Measurements from ENCODE around the gene WSCD1.

WSCD1 gene

DNA sequence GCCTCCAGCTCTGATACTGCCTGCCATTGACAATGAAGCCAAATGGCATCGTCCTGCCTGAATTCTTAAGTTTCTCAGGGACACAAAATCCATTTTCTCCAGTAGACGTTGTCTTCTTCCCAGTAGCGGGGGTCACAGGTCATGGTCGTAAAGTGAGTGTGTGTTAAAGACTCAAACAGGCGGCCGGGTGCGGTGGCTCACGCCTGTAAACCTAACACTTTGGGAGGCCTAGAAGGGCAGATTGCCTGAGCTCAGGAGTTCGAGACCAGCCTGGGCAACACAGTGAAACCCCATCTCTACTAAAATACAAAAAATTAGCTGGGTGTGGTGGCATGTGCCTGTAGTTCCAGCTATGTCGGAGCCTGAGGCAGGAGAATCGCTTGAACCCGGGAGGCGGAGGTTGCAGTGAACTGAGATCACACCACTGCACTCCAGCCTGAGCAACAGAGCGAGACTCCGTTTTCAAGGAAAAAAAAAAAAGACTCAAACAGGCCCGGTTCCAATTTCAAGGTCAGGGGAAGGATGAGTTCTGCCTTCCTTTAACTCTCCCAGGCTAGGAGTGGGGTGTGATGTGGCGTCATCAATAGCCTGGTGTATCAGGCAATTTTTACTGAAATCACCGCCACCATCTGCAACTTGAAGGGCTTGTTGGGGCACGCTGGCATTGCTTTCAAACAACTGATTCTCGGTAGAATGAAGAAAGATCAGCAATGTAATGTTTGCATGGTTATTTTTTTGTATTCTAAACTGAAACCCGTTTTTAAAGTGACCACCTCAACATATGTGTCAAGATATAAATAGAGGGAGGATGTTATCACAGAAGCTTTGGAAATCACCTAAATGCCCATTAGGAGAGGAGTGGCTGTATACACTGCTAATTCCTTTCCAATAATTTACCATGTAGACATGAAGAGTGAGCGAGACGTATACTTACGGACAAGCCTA lies 91.0 kb downstream of the WSCD1 start:
- no peak overlapping the region for H3K4me3 ChIP-seq (ENCODE audit: low read depth, low read length)
- CTCF ChIA-PET: interaction anchor here (1.1 kb wide), 1 partner anchor 90 kb away, joined by 3 read pairs; no protein-coding TSS in a partner anchor
- TF ChIP-seq WT1 (tag by site-specific recombination; IDR thresholded peaks at IDR 0.05): peak; percentile 50; the same call in 1 of the 2 replicates
- TF ChIP-seq ZNF658 (tag by site-specific recombination; IDR thresholded peaks at IDR 0.05): no peak
- no peaks in the 10 kb centered on the region for H3K9me3 ChIP-seq (ENCODE audit: control insufficient read depth, insufficient read depth, low read depth, low read length)
- no peaks in the 10 kb centered on the region for H3K36me3 ChIP-seq (ENCODE audit: control insufficient read depth in 2 of 2, insufficient read depth in 1 of 2, low read length in 2 of 2)
- no peak overlapping the region for H3K27ac ChIP-seq (ENCODE audit: extremely low read depth, low read depth, low read length)
- H3K4me1 ChIP-seq (ENCODE audit: control insufficient read depth, insufficient read depth, low read length): peaks cover 28% of the 10 kb centered on the region
- POLR2A ChIA-PET: no interaction called here

DNA sequence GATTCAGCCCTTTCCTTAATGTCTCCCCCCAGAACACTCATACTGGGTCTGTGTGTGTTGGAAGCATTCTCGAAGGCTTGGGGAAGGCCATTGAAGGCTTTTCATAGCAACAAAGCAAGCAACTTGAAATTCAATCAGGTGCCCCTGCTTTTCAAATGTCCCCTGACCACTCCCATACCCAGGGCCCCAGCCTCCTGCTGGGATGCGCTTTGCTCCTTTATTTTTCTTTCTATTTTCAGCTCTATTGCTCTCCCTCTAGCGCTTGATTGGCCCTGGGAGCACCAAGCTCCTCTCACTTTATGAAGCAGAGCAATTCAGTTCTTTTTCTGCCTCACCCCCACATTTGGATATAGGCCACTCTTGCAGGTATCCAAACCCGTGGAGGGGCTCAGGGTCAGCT lies 92.0 kb downstream of the WSCD1 start:
- no peaks in the 10 kb centered on the region for H3K9me3 ChIP-seq (ENCODE audit: control insufficient read depth, insufficient read depth, low read depth, low read length)
- ChIA-PET CTCF (interaction anchor here (0.5 kb wide), 1 partner anchor 35 kb away, joined by 3 read pairs; no protein-coding TSS in a partner anchor), POLR2A (no interaction called here)
- peaks cover 28% of the 10 kb centered on the region for H3K4me1 ChIP-seq (ENCODE audit: control insufficient read depth, insufficient read depth, low read length)
- H3K36me3 ChIP-seq (ENCODE audit: control insufficient read depth in 2 of 2, insufficient read depth in 1 of 2, low read length in 2 of 2): no peaks in the 10 kb centered on the region
- TF ChIP-seq TRIM28 (IDR thresholded peaks at IDR 0.05; ENCODE audit: borderline replicate concordance, low read length): no peak
- TF ChIP-seq, protein P1, sequence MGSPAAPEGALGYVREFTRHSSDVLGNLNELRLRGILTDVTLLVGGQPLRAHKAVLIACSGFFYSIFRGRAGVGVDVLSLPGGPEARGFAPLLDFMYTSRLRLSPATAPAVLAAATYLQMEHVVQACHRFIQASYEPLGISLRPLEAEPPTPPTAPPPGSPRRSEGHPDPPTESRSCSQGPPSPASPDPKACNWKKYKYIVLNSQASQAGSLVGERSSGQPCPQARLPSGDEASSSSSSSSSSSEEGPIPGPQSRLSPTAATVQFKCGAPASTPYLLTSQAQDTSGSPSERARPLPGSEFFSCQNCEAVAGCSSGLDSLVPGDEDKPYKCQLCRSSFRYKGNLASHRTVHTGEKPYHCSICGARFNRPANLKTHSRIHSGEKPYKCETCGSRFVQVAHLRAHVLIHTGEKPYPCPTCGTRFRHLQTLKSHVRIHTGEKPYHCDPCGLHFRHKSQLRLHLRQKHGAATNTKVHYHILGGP (tag by site-specific recombination; IDR thresholded peaks at IDR 0.05): no peak
- TF ChIP-seq, protein P2, sequence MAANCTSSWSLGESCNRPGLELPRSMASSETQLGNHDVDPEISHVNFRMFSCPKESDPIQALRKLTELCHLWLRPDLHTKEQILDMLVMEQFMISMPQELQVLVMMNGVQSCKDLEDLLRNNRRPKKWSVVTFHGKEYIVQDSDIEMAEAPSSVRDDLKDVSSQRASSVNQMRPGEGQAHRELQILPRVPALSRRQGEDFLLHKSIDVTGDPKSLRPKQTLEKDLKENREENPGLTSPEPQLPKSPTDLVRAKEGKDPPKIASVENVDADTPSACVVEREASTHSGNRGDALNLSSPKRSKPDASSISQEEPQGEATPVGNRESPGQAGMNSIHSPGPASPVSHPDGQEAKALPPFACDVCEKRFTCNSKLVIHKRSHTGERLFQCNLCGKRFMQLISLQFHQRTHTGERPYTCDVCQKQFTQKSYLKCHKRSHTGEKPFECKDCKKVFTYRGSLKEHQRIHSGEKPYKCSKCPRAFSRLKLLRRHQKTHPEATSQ (tag by site-specific recombination; IDR thresholded peaks at IDR 0.05): no peak
- peak; percentile 77 for TF ChIP-seq FEZF1 (tag by site-specific recombination; IDR thresholded peaks at IDR 0.05)
- TF ChIP-seq, protein P3, sequence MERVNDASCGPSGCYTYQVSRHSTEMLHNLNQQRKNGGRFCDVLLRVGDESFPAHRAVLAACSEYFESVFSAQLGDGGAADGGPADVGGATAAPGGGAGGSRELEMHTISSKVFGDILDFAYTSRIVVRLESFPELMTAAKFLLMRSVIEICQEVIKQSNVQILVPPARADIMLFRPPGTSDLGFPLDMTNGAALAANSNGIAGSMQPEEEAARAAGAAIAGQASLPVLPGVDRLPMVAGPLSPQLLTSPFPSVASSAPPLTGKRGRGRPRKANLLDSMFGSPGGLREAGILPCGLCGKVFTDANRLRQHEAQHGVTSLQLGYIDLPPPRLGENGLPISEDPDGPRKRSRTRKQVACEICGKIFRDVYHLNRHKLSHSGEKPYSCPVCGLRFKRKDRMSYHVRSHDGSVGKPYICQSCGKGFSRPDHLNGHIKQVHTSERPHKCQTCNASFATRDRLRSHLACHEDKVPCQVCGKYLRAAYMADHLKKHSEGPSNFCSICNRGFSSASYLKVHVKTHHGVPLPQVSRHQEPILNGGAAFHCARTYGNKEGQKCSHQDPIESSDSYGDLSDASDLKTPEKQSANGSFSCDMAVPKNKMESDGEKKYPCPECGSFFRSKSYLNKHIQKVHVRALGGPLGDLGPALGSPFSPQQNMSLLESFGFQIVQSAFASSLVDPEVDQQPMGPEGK (tag by site-specific recombination; IDR thresholded peaks at IDR 0.05): peak; percentile 20; the same call in 1 of the 2 replicates
- 0 out of 2 replicates have a peak, but pooled peaks have one; percentile 32 for TF ChIP-seq OSR2 (tag by site-specific recombination; IDR thresholded peaks at IDR 0.05)
- TF ChIP-seq, protein P4, sequence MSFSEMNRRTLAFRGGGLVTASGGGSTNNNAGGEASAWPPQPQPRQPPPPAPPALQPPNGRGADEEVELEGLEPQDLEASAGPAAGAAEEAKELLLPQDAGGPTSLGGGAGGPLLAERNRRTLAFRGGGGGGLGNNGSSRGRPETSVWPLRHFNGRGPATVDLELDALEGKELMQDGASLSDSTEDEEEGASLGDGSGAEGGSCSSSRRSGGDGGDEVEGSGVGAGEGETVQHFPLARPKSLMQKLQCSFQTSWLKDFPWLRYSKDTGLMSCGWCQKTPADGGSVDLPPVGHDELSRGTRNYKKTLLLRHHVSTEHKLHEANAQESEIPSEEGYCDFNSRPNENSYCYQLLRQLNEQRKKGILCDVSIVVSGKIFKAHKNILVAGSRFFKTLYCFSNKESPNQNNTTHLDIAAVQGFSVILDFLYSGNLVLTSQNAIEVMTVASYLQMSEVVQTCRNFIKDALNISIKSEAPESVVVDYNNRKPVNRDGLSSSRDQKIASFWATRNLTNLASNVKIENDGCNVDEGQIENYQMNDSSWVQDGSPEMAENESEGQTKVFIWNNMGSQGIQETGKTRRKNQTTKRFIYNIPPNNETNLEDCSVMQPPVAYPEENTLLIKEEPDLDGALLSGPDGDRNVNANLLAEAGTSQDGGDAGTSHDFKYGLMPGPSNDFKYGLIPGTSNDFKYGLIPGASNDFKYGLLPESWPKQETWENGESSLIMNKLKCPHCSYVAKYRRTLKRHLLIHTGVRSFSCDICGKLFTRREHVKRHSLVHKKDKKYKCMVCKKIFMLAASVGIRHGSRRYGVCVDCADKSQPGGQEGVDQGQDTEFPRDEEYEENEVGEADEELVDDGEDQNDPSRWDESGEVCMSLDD (tag by site-specific recombination; IDR thresholded peaks at IDR 0.05): no peak
- TF ChIP-seq ZNF266 (tag by site-specific recombination; IDR thresholded peaks at IDR 0.05; ENCODE audit: low read depth): no peak
- TF ChIP-seq ZIC2 (tag by site-specific recombination; IDR thresholded peaks at IDR 0.05): 0 out of 2 replicates have a peak, but pooled peaks have one; percentile 27
- no peak overlapping the region for H3K4me3 ChIP-seq (ENCODE audit: low read depth, low read length)
- H3K27ac ChIP-seq (ENCODE audit: extremely low read depth, low read depth, low read length): peak overlapping the region; percentile 46; the same call in 1 of the 2 replicates

DNA sequence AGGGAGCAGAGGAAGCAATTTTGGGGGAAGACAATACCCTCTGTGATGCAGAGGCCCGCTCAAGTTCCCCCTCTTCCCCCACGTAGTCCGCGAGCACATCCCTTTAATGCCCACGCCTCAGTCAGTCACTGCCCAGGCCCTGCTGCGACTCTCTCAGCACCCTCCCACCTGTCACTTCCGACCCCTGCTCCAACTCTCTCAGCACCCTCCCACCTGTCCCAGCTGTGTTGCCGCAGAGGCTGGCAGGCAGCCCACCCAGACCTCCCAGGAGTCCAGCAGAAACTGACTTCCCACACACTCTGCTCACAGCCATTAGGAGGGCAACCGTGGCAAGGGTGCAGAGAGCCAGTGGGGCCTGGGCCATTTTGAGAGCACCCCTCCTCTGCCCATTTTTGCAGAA lies 92.7 kb downstream of the WSCD1 start:
- ChIA-PET CTCF (interaction anchor here (0.5 kb wide), 1 partner anchor 35 kb away, joined by 3 read pairs; no protein-coding TSS in a partner anchor), POLR2A (no interaction called here)
- Histone ChIP-seq H3K4me1 (ENCODE audit: control insufficient read depth, insufficient read depth, low read length) (peaks cover 28% of the 10 kb centered on the region), H3K36me3 (ENCODE audit: control insufficient read depth in 2 of 2, insufficient read depth in 1 of 2, low read length in 2 of 2) (no peaks in the 10 kb centered on the region), H3K4me3 (ENCODE audit: low read depth, low read length) (no peak overlapping the region), H3K27ac (ENCODE audit: extremely low read depth, low read depth, low read length) (peak overlapping the region; percentile 27; the same call in 1 of the 2 replicates), H3K9me3 (ENCODE audit: control insufficient read depth, insufficient read depth, low read depth, low read length) (no peaks in the 10 kb centered on the region)
- TF ChIP-seq ZNF544 (tag by site-specific recombination; IDR thresholded peaks at IDR 0.05): peak; percentile 15; the same call in 1 of the 2 replicates
- peak; percentile 62 for TF ChIP-seq ZIC2 (tag by site-specific recombination; IDR thresholded peaks at IDR 0.05)
- TF ChIP-seq ZNF561 (tag by site-specific recombination; IDR thresholded peaks at IDR 0.05; ENCODE audit: borderline replicate concordance): no peak
- TF ChIP-seq GLIS1 (tag by site-specific recombination; IDR thresholded peaks at IDR 0.05): peak; percentile 25; the same call in 1 of the 2 replicates
- TF ChIP-seq ZFP37 (tag by site-specific recombination; IDR thresholded peaks at IDR 0.05): no peak
- TF ChIP-seq, protein P5, sequence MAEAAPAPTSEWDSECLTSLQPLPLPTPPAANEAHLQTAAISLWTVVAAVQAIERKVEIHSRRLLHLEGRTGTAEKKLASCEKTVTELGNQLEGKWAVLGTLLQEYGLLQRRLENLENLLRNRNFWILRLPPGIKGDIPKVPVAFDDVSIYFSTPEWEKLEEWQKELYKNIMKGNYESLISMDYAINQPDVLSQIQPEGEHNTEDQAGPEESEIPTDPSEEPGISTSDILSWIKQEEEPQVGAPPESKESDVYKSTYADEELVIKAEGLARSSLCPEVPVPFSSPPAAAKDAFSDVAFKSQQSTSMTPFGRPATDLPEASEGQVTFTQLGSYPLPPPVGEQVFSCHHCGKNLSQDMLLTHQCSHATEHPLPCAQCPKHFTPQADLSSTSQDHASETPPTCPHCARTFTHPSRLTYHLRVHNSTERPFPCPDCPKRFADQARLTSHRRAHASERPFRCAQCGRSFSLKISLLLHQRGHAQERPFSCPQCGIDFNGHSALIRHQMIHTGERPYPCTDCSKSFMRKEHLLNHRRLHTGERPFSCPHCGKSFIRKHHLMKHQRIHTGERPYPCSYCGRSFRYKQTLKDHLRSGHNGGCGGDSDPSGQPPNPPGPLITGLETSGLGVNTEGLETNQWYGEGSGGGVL (tag by site-specific recombination; IDR thresholded peaks at IDR 0.05): peak; percentile 56; the same call in 1 of the 2 replicates
- no peak for TF ChIP-seq KLF10 (tag by site-specific recombination; IDR thresholded peaks at IDR 0.05)
- no peak for TF ChIP-seq ZNF155 (tag by site-specific recombination; IDR thresholded peaks at IDR 0.05)
- TF ChIP-seq ZFHX2 (tag by site-specific recombination; conservative IDR thresholded peaks at IDR 0.05): peak; percentile 99

Data from HEK293 (cell line).